Measurements from ENCODE around the gene SMC5.

DNA sequence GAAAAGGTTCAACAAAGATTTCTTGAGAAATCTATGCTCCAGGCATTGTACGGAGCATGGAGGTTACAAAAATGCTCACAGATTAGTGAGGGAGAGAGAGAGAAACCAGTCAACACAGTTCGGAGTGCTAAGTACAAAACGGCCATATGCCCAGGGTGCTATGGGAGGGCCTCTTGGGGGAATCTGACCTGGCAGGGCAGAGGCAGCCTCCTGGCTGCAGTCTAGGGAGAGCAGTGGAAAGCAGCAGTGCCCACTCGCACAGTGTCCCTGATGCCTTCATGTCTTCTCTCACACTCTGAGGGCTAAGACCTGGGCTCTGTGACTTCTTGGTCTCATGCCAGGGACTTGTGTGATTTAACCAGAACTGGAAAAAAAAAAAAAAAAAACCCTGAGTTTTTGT, 29.8 kb upstream of the SMC5 start:
- TF ChIP-seq, protein P1, sequence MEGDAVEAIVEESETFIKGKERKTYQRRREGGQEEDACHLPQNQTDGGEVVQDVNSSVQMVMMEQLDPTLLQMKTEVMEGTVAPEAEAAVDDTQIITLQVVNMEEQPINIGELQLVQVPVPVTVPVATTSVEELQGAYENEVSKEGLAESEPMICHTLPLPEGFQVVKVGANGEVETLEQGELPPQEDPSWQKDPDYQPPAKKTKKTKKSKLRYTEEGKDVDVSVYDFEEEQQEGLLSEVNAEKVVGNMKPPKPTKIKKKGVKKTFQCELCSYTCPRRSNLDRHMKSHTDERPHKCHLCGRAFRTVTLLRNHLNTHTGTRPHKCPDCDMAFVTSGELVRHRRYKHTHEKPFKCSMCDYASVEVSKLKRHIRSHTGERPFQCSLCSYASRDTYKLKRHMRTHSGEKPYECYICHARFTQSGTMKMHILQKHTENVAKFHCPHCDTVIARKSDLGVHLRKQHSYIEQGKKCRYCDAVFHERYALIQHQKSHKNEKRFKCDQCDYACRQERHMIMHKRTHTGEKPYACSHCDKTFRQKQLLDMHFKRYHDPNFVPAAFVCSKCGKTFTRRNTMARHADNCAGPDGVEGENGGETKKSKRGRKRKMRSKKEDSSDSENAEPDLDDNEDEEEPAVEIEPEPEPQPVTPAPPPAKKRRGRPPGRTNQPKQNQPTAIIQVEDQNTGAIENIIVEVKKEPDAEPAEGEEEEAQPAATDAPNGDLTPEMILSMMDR (IDR thresholded peaks at IDR 0.05) = no peak
- no peak for TF ChIP-seq POLR2A (IDR thresholded peaks at IDR 0.05)
- TF ChIP-seq EP300 (IDR thresholded peaks at IDR 0.05) = no peak
